Inferior parietal cortex (tissue), 1 donor: ENCODE results near the gene C2orf92.
"Not testable (repeated sequence)": the region's sequence is repeated elsewhere in the genome, so short reads cannot be mapped to it uniquely, and the experiment has no call there.

ENCODE experiments used
- DNase-seq: peaks from one replicate; pipeline ENCODE4 v3.0.0-alpha.2; 2016; ENCODE audit errors: extremely low spot score

Gene C2orf92

DNA sequence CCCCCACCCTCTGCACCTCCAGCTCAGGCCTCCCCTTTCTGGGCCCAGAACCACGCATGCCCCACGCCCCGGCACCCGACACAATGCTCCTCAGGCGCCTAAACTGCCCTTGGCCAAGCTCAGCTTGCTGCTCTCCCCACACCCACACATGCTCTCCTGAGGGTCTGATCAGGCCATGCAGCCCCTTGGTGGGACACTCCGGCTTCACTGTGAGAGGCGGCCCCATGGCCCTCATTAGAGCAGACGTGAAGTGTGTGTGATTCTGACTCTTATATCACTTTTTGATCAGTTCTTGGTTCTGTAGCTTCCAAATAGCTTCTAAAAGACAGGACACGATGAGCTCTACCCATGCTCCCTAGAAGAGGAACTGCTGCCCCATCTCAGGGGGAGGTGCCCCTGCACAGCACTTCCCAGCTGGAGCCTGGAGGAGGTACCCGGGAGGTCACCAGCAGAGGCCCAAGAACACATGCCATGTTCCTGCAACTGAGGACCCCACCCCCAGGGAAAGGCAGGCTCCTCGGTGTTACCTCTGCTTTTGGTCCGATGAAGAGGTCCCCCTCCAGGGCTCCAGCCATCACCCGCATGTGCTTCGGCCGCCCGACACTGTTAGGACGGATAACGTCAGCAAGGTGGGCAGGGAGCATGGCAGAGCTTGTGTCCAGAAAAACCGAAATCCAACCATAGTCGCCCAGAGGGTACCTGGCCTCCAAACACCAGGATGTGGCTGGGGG lies 9.3 kb upstream of the C2orf92 start:
- no peak for DNase-seq

- DNase-seq, result no peak
Observed at GRCh38 chr2:97660775-97661389, 8.6 kb upstream of the C2orf92 start.

- DNase-seq, result no peak
Observed at GRCh38 chr2:97661927-97662326, 7.6 kb upstream of the C2orf92 start.

DNA sequence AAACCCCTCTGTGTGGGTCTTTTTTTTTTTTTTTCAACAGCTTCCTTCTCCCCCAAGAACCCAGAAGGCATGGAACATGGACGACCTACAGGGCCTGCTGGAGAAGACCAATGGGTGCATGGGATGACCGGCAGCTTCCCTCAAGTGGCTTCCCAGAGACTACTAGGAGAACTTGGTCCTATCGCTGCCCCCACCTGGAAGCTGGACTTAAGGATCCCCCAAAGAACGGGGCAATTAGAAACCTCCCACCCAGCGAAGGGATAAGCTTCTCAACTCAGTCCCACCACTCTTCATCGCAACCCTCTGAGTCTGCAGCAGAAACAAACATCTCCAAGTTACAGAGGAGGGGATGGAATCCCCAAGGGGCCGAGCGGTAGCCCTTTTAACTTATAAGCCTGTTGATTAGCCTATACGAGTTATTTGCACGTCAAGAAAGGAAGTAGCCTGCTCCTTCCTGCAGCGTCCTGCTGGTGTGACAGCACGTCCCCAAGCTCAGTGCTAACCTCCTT lies 7.1 kb upstream of the C2orf92 start:
- DNase-seq, result no peak

DNA sequence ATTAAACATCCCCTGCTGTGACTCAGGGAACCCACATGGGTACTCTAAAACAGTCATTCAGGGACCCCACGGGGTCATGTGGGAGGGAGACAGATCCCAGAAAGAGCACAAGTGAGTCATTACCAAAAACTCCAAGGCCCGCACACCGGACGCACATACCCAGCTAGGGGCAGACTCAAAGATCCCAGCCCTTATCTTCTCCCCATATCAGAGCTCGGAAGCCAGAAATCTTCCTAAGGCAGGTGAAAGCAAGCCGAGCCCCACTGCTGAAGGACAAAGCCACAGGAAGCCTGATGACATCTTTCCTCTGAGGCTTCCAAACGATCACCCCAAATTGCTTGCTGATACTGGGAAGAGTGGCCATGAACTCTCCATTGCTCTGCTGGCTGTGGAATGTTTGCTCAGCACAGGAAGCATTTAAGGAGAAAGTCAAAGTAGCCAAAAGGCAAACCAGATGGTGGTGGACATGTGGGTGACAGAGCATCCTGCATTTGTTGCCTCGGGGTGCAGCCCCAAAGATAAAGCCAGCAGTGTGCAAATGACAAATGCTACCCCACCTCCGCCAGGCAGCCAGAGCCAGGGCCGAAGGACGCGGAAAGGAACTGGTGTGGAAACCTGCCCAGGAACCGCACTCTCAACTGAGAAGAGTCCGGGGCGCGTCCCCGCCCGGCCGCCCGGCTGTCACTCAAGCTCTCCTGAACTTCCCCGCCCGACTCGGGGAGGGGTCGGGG lies 6.5 kb upstream of the C2orf92 start:
- DNase-seq, result peak; percentile 47

GRCh38 chr2:97663626-97663961 lies 5.9 kb upstream of the C2orf92 start:
- DNase-seq, result no peak

DNA sequence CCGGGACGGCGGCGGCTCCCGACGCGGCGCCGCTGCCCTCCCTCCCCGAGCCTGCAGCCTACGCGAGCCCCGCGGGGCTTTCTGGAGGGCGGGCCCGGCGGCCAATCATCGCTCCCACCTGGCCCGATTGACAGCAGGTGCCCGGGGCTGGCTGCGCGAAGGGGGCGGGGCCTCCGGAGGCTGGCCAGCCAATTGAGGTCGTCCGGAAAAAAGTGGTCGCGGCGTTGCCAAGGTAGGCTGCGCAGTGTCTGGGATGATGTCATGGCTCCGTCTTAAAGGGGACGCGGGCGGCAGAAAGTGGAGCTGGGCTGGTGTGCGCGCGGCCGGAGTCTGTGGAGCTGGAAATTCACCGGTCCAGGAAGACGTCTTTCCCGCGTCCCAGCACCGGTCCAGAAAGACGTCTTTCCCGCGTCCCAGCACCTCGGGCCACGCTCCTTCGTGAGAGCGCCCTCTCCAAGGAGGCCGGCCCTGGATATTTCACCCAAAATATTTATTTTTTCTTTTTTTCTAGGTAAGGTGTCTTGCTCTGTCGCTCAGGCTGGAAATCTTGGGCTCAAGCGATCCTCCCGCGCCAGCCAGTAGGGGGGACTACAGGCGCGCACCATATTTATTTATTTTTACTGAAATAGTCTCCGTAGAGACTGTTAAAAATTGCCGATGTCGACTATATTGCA lies 5.4 kb upstream of the C2orf92 start, which contains the start of gene ACTR1B:
ACTR1B (minus strand) TSS at position 83 of the 674 bp plus-strand sequence. CDS start 154 bp downstream, outside the sequence.
- peak; percentile 98 for DNase-seq

DNA sequence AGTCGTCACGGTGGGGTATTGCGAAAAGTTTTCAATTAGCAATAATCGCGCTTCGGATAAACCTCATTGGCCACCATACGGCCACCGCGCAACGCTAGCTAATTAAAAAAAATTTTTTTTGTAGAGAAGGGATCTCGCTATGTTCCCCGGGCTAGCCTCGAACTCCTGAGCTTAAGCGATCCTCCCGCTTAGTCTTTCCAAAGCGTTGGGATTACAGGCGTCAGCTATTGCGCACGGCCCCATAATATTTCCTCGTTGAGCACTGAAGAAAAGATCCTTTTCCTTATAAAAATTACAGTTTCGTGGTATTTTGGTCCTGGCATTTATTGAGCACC lies 4.9 kb upstream of the C2orf92 start:
- peak; percentile 35 for DNase-seq

GRCh38 chr2:97670471-97670870 lies 958 bp downstream of the C2orf92 start:
- DNase-seq, result no peak

DNA sequence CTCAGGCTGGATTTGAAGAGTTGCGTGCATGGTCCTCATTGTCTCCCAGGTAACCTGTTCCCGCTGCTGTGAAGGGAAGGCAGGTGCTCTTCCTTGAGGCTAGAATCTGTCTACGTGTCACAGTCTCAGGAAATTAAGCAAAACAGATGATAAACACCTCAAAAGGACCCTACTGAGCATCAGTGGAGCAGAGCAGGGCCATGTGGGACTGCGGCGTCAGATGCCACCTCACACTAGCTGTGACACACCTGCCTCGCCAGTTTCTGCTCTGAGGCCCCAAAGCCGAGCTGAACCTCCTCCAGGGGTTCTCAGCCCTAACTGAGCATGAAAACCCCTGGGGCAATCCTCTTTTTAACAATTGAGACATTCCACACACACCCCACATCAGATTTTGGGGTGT lies 2.0 kb downstream of the C2orf92 start:
- DNase-seq, result no peak

DNA sequence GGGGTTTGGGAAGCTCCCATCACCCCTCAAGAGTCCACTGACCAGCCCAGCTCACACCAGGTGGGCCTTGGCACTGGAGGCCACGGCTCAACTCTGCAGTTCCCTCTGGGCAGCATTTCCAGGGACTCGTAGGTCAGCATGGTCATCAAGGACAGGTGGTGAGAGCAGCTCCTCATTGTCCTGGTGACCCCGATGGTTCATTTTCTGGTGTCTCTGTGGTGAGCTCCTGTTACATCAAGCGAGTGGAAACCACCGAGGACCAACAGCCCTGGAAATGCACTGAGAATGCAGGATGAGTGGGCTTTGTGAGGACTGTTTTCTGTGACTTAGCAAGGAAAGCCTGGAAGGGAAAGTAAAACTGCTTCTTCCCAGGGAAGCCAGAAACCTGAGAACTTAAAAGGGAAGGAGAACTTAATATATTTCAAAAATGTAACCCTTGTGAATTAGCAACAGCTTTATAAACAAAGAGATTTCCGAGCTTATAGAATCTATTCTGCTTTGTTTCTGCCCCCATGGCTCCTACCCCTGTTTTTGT lies 3.2 kb downstream of the C2orf92 start:
- DNase-seq, result not testable (repeated sequence)

- DNase-seq, result no peak
Observed at GRCh38 chr2:97673182-97673914, 3.8 kb downstream of the C2orf92 start.

DNA sequence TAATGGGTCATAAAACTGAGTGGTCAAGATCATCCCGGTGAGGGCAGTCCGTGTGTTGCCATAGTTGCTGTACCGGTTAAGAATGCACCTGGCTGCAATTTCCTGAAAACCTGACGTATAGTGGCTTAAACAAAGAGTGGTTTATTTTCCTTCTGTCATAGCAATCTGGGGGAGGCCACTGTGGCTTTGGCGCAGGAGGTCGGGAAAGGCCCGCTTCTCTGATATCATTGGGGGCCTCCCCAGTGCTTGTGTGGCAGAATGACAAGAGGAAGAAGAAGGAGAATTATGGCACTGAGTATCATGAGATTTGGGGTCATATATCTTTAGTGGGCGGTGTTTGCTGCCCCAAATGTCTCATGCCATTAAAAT lies 4.4 kb downstream of the C2orf92 start:
- DNase-seq, result no peak

DNA sequence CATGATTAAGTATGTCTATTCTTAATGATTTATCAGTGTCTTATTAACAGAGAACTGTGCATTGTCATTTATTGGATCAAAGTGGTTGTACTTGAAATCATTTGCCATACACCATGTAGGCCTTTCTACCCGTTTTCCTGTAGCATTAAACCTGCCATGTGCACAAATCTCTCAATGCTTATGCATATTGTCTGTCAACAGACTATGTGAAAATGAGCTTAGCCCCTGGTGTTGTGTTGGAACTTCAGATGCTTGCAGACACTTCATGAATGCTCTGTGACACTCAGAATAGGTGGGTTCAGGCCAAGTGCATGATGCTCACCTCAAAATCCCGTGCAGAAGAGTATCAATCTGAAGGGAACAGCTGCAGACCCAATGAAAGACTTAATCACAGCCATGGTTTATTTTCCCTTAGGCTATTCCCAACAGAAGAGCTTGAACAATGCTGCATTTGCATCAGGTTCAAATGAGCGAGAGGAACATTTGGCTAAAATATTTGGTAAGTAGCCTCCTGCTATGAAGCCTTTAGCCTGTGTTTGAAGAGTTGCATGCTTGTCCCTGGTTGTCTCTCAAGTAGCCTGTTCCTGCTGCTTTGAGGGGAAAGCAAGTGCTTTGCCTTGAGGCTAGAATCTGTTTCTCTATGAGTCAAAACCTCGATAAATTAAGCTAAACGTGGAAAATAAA lies 6.1 kb downstream of the C2orf92 start:
- no peak for DNase-seq

GRCh38 chr2:97676620-97677019 lies 7.1 kb downstream of the C2orf92 start:
- DNase-seq, result no peak

DNA sequence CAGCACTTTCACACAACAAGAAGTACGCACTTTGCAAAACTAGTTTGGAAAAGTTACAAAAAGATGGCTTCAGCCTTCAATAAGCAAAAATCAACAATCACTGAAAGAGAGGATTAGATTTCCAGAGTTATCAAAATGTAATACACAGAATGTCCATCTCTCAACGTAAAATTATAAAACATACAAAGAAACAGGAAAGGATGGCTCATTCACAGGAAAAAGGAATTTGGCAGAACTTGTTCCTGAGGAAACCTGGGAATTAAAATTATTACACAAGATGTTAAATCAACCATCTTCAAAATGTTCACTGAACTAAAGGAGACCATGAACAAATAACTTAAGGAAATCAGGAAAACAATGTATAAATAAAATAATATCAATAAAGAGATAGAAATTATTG lies 8.0 kb downstream of the C2orf92 start:
- DNase-seq, result no peak

DNA sequence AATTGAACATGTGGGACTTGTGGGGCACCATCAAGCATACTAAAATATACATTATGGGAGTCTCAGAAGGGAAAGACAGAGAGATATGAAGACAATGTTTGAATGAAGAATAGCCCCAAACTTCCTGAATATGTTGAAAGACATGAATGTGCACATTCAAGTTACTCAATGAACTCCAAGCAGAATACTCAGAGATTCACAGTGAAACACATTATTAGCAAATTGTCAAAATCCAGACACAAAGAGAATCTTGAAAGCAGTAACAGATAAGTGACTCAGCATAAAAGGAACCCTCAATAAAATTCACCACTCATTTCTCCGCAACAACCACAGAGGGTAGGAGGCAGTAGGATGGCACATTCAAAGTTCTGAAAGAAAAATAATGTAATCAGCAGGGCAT lies 8.8 kb downstream of the C2orf92 start:
- no peak for DNase-seq

- not testable (repeated sequence) for DNase-seq
Observed at GRCh38 chr2:97687235-97687634, 17.7 kb downstream of the C2orf92 start.

GRCh38 chr2:97688062-97688827 lies 18.7 kb downstream of the C2orf92 start:
- no peak for DNase-seq

DNA sequence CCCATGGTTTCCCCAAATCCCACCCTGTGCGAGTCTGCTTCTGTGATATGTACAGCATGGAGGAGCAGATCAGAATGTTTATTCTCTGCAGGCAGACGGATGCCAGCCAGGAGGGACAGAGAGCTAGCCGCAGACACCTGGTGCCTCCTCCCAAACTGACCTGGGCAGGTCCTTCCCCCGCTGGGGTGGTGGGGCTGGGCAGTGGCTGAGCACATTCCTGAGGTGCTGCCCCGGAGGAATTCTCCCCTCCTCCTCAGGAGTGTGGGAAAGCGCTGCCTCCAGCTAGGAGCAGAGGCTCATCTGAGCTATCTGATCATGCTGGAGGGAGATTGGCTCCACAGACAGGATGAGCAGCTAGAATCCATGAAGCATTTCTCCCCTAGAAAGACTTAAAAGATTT lies 21.7 kb downstream of the C2orf92 start:
- no peak for DNase-seq
